BLaER1 (cell line): ENCODE results near the gene SLC41A1.
A peak's percentile ranks its signal among the peaks of the same experiment; 100 is the strongest.

ENCODE experiments used
- H3K27ac ChIP-seq: shearing (Covaris generic); formaldehyde crosslinking; 2 replicates; pipeline ENCODE4 v1.8.1; 2022
- H3K27me3 ChIP-seq: shearing (Covaris generic); formaldehyde crosslinking; 2 replicates; pipeline ENCODE4 v1.8.1; 2022
- H3K36me3 ChIP-seq: shearing (Covaris generic); formaldehyde crosslinking; 2 replicates; pipeline ENCODE4 v1.8.1; 2022
- H3K4me1 ChIP-seq: shearing (Covaris generic); formaldehyde crosslinking; 2 replicates; pipeline ENCODE4 v1.8.1; 2022
- H3K4me2 ChIP-seq: shearing (Covaris generic); formaldehyde crosslinking; 2 replicates; pipeline ENCODE4 v1.8.1; 2022
- H3K4me3 ChIP-seq: shearing (Covaris generic); formaldehyde crosslinking; 2 replicates; pipeline ENCODE4 v1.8.1; 2022
- H3K9ac ChIP-seq: shearing (Covaris generic); formaldehyde crosslinking; 2 replicates; pipeline ENCODE4 v1.8.1; 2022
- H3K9me3 ChIP-seq: shearing (Covaris generic); formaldehyde crosslinking; 2 replicates; pipeline ENCODE4 v1.8.1; 2022
- H4K20me1 ChIP-seq: shearing (Covaris generic); formaldehyde crosslinking; 2 replicates; pipeline ENCODE4 v1.8.1; 2022
- Cebpa-rat ChIP-seq: shearing (Covaris generic); IDR thresholded peaks from 2 replicates; pipeline ENCODE4 v1.8.1; 2022

Gene SLC41A1

DNA sequence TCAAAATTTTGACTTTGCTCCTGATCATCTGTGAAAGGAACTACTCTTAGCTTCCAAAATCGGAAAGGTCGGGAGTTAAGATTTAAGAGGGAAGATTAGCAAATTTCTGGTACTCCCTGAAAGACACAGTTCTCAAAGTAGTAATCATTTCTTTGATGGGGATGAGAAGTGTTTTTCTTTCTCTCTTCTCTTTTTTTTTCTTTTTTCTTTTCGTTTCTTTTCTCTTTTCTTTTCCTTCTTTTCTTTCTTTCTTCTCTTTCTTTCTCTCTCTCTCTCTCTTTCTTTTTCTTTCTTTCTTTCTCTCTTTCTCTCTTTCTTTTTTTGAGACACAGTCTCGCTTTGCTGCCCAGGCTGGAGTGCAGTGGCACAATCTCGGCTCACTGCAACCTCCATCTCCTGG lies 32.7 kb downstream of the SLC41A1 start:
- Histone ChIP-seq H3K4me2 (no peak overlapping the region), H3K36me3 (no peaks in the 10 kb centered on the region), H3K27me3 (no peaks in the 10 kb centered on the region), H4K20me1 (no peaks in the 10 kb centered on the region), H3K27ac (no peak overlapping the region), H3K9ac (no peak overlapping the region), H3K4me1 (peaks cover 31% of the 10 kb centered on the region), H3K9me3 (0 out of 2 replicates have a peak, but pooled peaks cover 4% of the 10 kb centered on the region), H3K4me3 (no peak overlapping the region)
- TF ChIP-seq Cebpa-rat: no peak

DNA sequence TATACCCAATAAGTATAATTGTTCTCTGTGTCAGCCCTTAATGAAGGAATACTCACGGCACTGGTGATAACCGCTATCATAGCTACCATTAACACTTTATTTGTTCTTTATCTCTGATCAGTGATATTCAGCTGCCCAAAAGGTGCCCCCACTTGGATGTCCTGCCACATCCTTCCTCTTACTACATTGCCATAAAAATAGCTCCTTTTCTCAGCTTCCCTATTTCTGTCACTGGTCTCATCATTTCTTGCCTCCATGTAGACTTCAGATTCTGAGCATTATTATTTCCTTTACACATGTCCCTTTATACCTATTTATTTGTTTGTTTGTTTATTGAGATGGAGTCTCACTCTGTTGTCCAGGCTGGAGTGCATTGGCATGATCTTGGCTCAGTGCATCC lies 35.0 kb downstream of the SLC41A1 start:
- Histone ChIP-seq H3K9me3 (0 out of 2 replicates have a peak, but pooled peaks cover 4% of the 10 kb centered on the region), H3K27me3 (peaks cover 22% of the 10 kb centered on the region), H4K20me1 (no peaks in the 10 kb centered on the region), H3K27ac (no peak overlapping the region), H3K9ac (no peak overlapping the region), H3K4me3 (no peak overlapping the region), H3K36me3 (no peaks in the 10 kb centered on the region), H3K4me2 (peak overlapping the region; percentile 64), H3K4me1 (peaks cover 28% of the 10 kb centered on the region)
- TF ChIP-seq Cebpa-rat: no peak

GRCh38 chr1:205775717-205776056 lies 37.3 kb downstream of the SLC41A1 start:
- Histone ChIP-seq H4K20me1 (no peaks in the 10 kb centered on the region), H3K4me1 (peaks cover 29% of the 10 kb centered on the region), H3K9me3 (peaks cover 7% of the 10 kb centered on the region; the same call in 1 of the 2 replicates), H3K27ac (no peak overlapping the region), H3K9ac (no peak overlapping the region), H3K4me2 (peak overlapping the region; percentile 98), H3K27me3 (peaks cover 32% of the 10 kb centered on the region), H3K36me3 (no peaks in the 10 kb centered on the region), H3K4me3 (peak overlapping the region; percentile 81; the same call in 1 of the 2 replicates)
- no peak for TF ChIP-seq Cebpa-rat

DNA sequence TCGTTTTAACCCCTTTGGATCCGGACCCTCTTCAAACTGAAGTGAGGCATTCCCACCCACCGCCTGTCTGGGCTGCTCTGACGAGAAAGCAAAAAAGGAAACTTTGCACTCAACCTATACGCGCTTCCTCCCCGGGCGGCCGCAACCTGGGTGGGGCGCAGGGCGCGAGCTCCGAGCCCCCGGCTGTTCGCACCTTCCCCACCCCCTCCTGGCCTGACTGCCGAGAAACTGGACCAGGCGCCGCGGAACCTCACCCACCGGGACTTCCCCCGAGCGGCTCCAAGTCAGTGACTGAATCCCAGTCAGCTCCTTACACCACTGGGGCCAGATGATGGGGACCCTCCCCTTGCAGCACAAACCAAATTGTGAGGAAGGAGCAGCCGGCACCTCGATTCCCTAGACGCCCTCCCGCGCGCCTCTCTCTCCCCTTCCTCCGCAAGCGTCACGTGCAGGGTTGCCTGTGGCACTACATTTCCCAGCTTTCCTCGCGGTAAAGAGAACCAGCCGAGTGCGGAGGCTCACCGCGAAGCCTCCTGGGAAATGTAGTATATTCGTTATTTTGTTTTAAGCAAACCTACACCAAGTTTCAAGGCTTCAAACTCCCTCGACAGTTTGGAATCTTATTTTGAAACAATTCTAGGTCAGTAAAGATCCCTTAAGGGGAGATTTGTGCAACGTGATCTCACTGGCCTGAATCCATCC lies 37.8 kb downstream of the SLC41A1 start, which contains the start of gene RAB29:
TSS of gene RAB29 (minus strand) at position 468 of the 702 bp plus-strand sequence. CDS start 526 bp downstream, outside the sequence.
- Histone ChIP-seq H3K27ac (peak within 1 kb of the TSS; percentile 46; the same call in 1 of the 2 replicates), H3K4me1 (peaks cover 29% of the 10 kb centered on the region), H3K4me2 (peak within 1 kb of the TSS; percentile 98), H3K27me3 (peaks cover 32% of the 10 kb centered on the region), H3K9ac (peak within 1 kb of the TSS; percentile 77), H4K20me1 (no peaks in the 10 kb centered on the region), H3K36me3 (peaks cover 3% of the 10 kb centered on the region; the same call in 1 of the 2 replicates), H3K9me3 (peaks cover 10% of the 10 kb centered on the region; the same call in 1 of the 2 replicates), H3K4me3 (peak within 1 kb of the TSS; percentile 81)
- TF ChIP-seq Cebpa-rat: no peak

- Histone ChIP-seq H3K36me3 (peaks cover 3% of the 10 kb centered on the region; the same call in 1 of the 2 replicates), H3K9ac (peak overlapping the region; percentile 77), H3K4me2 (peak overlapping the region; percentile 98), H4K20me1 (no peaks in the 10 kb centered on the region), H3K27me3 (peaks cover 32% of the 10 kb centered on the region), H3K4me1 (peaks cover 29% of the 10 kb centered on the region), H3K9me3 (peaks cover 10% of the 10 kb centered on the region; the same call in 1 of the 2 replicates), H3K4me3 (peak overlapping the region; percentile 81), H3K27ac (no peak overlapping the region)
- no peak for TF ChIP-seq Cebpa-rat
Measured at GRCh38 chr1:205774198-205775014, 38.6 kb downstream of the SLC41A1 start.

- Histone ChIP-seq H3K36me3 (peaks cover 3% of the 10 kb centered on the region; the same call in 1 of the 2 replicates), H3K4me1 (peaks cover 20% of the 10 kb centered on the region), H4K20me1 (no peaks in the 10 kb centered on the region), H3K9me3 (peaks cover 10% of the 10 kb centered on the region; the same call in 1 of the 2 replicates), H3K27ac (no peak overlapping the region), H3K4me3 (no peak overlapping the region), H3K27me3 (peaks cover 32% of the 10 kb centered on the region), H3K9ac (no peak overlapping the region), H3K4me2 (no peak overlapping the region)
- no peak for TF ChIP-seq Cebpa-rat
Measured at GRCh38 chr1:205772607-205773032, 40.4 kb downstream of the SLC41A1 start.

DNA sequence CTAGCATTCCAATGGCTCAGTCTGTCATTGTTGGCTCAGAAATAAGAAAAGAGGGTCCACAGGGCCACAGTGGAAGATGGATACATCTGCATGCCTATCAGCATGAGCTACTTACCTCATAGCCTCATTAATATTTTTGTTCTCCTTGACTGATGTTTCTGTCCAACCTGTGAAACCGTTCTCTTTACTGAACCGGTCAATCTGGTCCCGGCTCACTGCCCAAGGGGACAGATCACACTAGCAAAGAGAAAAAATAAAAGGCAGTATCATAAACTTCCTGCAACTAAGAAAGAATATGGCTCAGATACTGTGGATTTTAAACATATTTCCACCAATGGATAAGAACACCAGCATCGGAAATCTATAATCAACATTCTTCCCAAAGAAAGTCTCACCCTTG lies 42.4 kb downstream of the SLC41A1 start:
- Histone ChIP-seq H3K27me3 (peaks cover 32% of the 10 kb centered on the region), H4K20me1 (no peaks in the 10 kb centered on the region), H3K4me1 (peaks cover 18% of the 10 kb centered on the region), H3K4me2 (no peak overlapping the region), H3K4me3 (no peak overlapping the region), H3K27ac (no peak overlapping the region), H3K9ac (no peak overlapping the region), H3K36me3 (peaks cover 3% of the 10 kb centered on the region; the same call in 1 of the 2 replicates), H3K9me3 (peaks cover 6% of the 10 kb centered on the region; the same call in 1 of the 2 replicates)
- no peak for TF ChIP-seq Cebpa-rat

- TF ChIP-seq Cebpa-rat: no peak
- Histone ChIP-seq H3K4me3 (no peak overlapping the region), H3K4me2 (no peak overlapping the region), H3K27ac (no peak overlapping the region), H4K20me1 (no peaks in the 10 kb centered on the region), H3K9ac (no peak overlapping the region), H3K4me1 (peaks cover 15% of the 10 kb centered on the region), H3K27me3 (peaks cover 28% of the 10 kb centered on the region), H3K36me3 (peaks cover 3% of the 10 kb centered on the region; the same call in 1 of the 2 replicates), H3K9me3 (peaks cover 6% of the 10 kb centered on the region; the same call in 1 of the 2 replicates)
Measured at GRCh38 chr1:205769641-205770365, 43.2 kb downstream of the SLC41A1 start.

GRCh38 chr1:205767248-205767647 lies 45.8 kb downstream of the SLC41A1 start:
- no peaks in the 10 kb centered on the region for H4K20me1 ChIP-seq
- peaks cover 9% of the 10 kb centered on the region for H3K4me1 ChIP-seq
- H3K27me3 ChIP-seq: peaks cover 3% of the 10 kb centered on the region; the same call in 1 of the 2 replicates
- no peak overlapping the region for H3K9ac ChIP-seq
- no peak overlapping the region for H3K27ac ChIP-seq
- no peak overlapping the region for H3K4me2 ChIP-seq
- H3K9me3 ChIP-seq: peaks cover 6% of the 10 kb centered on the region; the same call in 1 of the 2 replicates
- no peak for TF ChIP-seq Cebpa-rat
- no peak overlapping the region for H3K4me3 ChIP-seq
- peaks cover 3% of the 10 kb centered on the region; the same call in 1 of the 2 replicates for H3K36me3 ChIP-seq
